Retinal pigment epithelial cell (primary cell): Measurements from ENCODE around the gene EID3.

Source experiments
- DNase-seq: peaks from one replicate; pipeline ENCODE4 v3.0.0-alpha.2; 2010; ENCODE audit warnings: low read depth
- H3K4me3 ChIP-seq: 2 replicates; pipeline ENCODE4 v1.5.1; 2011; ENCODE audit warnings: mild to moderate bottlenecking, low read length, control low read depth, moderate library complexity
- CTCF ChIP-seq: conservative IDR thresholded peaks from 2 replicates; pipeline ENCODE4 v1.5.1; 2011; ENCODE audit warnings: low read depth, low read length, control low read depth, inconsistent platforms

Gene EID3

GRCh38 chr12:104280717-104281458 lies 22.7 kb upstream of the EID3 start:
- TF ChIP-seq CTCF: no peak
- no peak overlapping the region for H3K4me3 ChIP-seq
- peak; percentile 66 for DNase-seq

- TF ChIP-seq CTCF: no peak
- DNase-seq: no peak
- H3K4me3 ChIP-seq: no peak overlapping the region
Observed at GRCh38 chr12:104281636-104282035, 21.9 kb upstream of the EID3 start.

- no peak for TF ChIP-seq CTCF
- no peak for DNase-seq
- no peak overlapping the region for H3K4me3 ChIP-seq
Observed at GRCh38 chr12:104282109-104282508, 21.4 kb upstream of the EID3 start.

- H3K4me3 ChIP-seq: peak overlapping the region; percentile 76
- no peak for DNase-seq
- TF ChIP-seq CTCF: no peak
Observed at GRCh38 chr12:104285740-104286515, 17.6 kb upstream of the EID3 start.

GRCh38 chr12:104286516-104287482 lies 16.7 kb upstream of the EID3 start:
- DNase-seq: peak; percentile 93
- TF ChIP-seq CTCF: no peak
- H3K4me3 ChIP-seq: peak overlapping the region; percentile 76

- peak overlapping the region; percentile 76 for H3K4me3 ChIP-seq
- peak; percentile 61 for DNase-seq
- no peak for TF ChIP-seq CTCF
Observed at GRCh38 chr12:104288635-104289274, 14.8 kb upstream of the EID3 start.
